HCT116 (cell line): ENCODE data around the gene ZNF367. TPM values are rescaled to one million over a fixed set of nuclear protein-coding genes. Genes with fewer than 3 reads are reported as not detected.

Experiments
- ATAC-seq: fragments of 200-7000 bp; cut with Tn5 transposase; 2 replicates; pipeline ENCODE4 v1.9.1; 2020; ENCODE audit warnings: mild to moderate bottlenecking, moderate library complexity
- BruUV-seq: library from RNA; stranded (reverse); fragments of 400-500 nt; replicated peaks from 2 replicates; lab custom pipeline; 2021; lab: Mats Ljungman, UMichigan
- CTCF ChIA-PET: fragments of 300-600 bp; sonication (Branson Sonifier 250); formaldehyde crosslinking; loops from one replicate; lab custom pipeline; 2021; ENCODE audit warnings: antibody characterized with exemption; lab: Charles Lee
- POLR2A ChIA-PET: fragments of 300-600, 350-600 bp; sonication (Branson Sonifier 250); formaldehyde crosslinking; loops from one replicate; lab custom pipeline; 2021; ENCODE audit warnings: antibody characterized with exemption; lab: Charles Lee
- RAD21 ChIA-PET, 2 experiments: fragments of 300-600 bp; sonication (Branson Sonifier 250); formaldehyde crosslinking; loops; one replicate each; lab custom pipeline; 2023; ENCODE audit warnings: low total read pairs in 2 of 2; ENCODE audit not compliant: uncharacterized antibody in 2 of 2, unreplicated experiment in 2 of 2, low non-redundant PET in 1 of 2; lab: Charles Lee
- DNase-seq: peaks from one replicate; pipeline ENCODE4 v3.0.0-alpha.2; 2010; ENCODE audit warnings: low read depth, low spot score
- H2AFZ ChIP-seq: fragments of 200-600 bp; shearing (Covaris generic), sonication (generic); 2 replicates; pipeline ENCODE4 v1.6.1; 2017; ENCODE audit warnings: low read depth, mixed run types, mixed read lengths, antibody characterized with exemption, low read length; ENCODE audit not compliant: poor library complexity, severe bottlenecking
- H3K27ac ChIP-seq: 2 replicates; pipeline ENCODE4 v1.5.1; 2012; ENCODE audit warnings: low read depth, low read length
- H3K27me3 ChIP-seq: fragments of 200-600 bp; sonication (generic); 2 replicates; pipeline ENCODE4 v1.6.1; 2016; ENCODE audit warnings: mixed run types, low read length, mixed read lengths; ENCODE audit not compliant: insufficient read depth
- H3K36me3 ChIP-seq, 2 experiments: fragments of 200-500 bp in 1 of 2; fragments of 200-600 bp in 1 of 2; sonication (Bioruptor generic) in 1 of 2; sonication (generic) in 1 of 2; 2 replicates each; pipeline versions ENCODE4 v1.5.1 to v1.6.1; 2014 to 2016; ENCODE audit warnings: low read length in 2 of 2, inconsistent platforms in 1 of 2, mixed read lengths in 1 of 2, mixed run types in 1 of 2; ENCODE audit not compliant: insufficient read depth in 2 of 2, control insufficient read depth in 1 of 2
- H3K4me1 ChIP-seq, 2 experiments: fragments of 200-600 bp in 1 of 2; sonication (generic) in 1 of 2; 2 replicates each; pipeline versions ENCODE4 v1.5.1 to v1.6.1; 2012 to 2017; ENCODE audit warnings: low read length in 2 of 2, inconsistent platforms in 1 of 2, mild to moderate bottlenecking in 1 of 2, mixed read lengths in 1 of 2, mixed run types in 1 of 2, moderate library complexity in 1 of 2; ENCODE audit not compliant: insufficient read depth in 2 of 2, control insufficient read depth in 1 of 2
- H3K4me2 ChIP-seq: fragments of 200-600 bp; sonication (generic); 2 replicates; pipeline ENCODE4 v1.6.1; 2017; ENCODE audit warnings: mixed run types, low read length, mixed read lengths
- H3K4me3 ChIP-seq, 2 experiments: fragments of 200-600 bp in 1 of 2; sonication (generic) in 1 of 2; replicated peaks in 1 of 2; 2 replicates each; pipeline ENCODE4 v1.5.1; 2011 to 2016; ENCODE audit warnings: low read length in 2 of 2, control low read depth in 1 of 2, low read depth in 1 of 2, mild to moderate bottlenecking in 1 of 2, mixed read lengths in 1 of 2, mixed run types in 1 of 2
- H3K79me2 ChIP-seq: fragments of 200-600 bp; sonication (generic); 2 replicates; pipeline ENCODE4 v1.6.1; 2017; ENCODE audit warnings: mild to moderate bottlenecking, mixed run types, low read length, moderate library complexity, mixed read lengths; ENCODE audit not compliant: insufficient read depth
- H3K9ac ChIP-seq: fragments of 200-600 bp; sonication (generic); 2 replicates; pipeline ENCODE4 v1.6.1; 2016; ENCODE audit warnings: low read length, mixed read lengths
- H3K9me2 ChIP-seq: fragments of 200-600 bp; sonication (generic), shearing (Covaris generic); 2 replicates; pipeline ENCODE4 v1.6.1; 2017; ENCODE audit warnings: mixed run types, mild to moderate bottlenecking, moderate library complexity; ENCODE audit not compliant: insufficient read depth
- H3K9me3 ChIP-seq, 2 experiments: fragments of 200-500 bp in 1 of 2; fragments of 200-600 bp in 1 of 2; sonication (Bioruptor generic) in 1 of 2; sonication (generic) in 1 of 2; 2 replicates each; pipeline ENCODE4 v1.6.1; 2014 to 2017; ENCODE audit warnings: low read length in 2 of 2, mixed read lengths in 2 of 2, inconsistent platforms in 1 of 2, low read depth in 1 of 2, mild to moderate bottlenecking in 1 of 2, mixed run types in 1 of 2, moderate library complexity in 1 of 2; ENCODE audit not compliant: control insufficient read depth in 1 of 2, insufficient read depth in 1 of 2
- H4K20me1 ChIP-seq: fragments of 200-600 bp; sonication (generic), shearing (Covaris generic); 2 replicates; pipeline ENCODE4 v1.6.1; 2017; ENCODE audit warnings: mixed run types, mild to moderate bottlenecking, moderate library complexity; ENCODE audit not compliant: insufficient read depth
- CBX3 ChIP-seq: IDR thresholded peaks from 2 replicates; pipeline ENCODE4 v1.6.1; 2012; ENCODE audit warnings: low read depth
- CEBPB ChIP-seq: IDR thresholded peaks from 2 replicates; pipeline ENCODE4 v1.6.1; 2012; ENCODE audit warnings: low read depth
- EGR1 ChIP-seq: IDR thresholded peaks from 2 replicates; pipeline ENCODE4 v1.6.1; 2012; ENCODE audit warnings: low read depth
- EZH2 ChIP-seq: fragments of 200-600 bp; sonication (generic); IDR thresholded peaks from 2 replicates; pipeline ENCODE4 v1.6.1; 2017; ENCODE audit warnings: antibody characterized with exemption, mixed run types
- POLR2AphosphoS5 ChIP-seq: IDR thresholded peaks from 2 replicates; pipeline ENCODE4 v1.6.1; 2011; ENCODE audit warnings: mild to moderate bottlenecking, low read depth, low read length, moderate library complexity
- SRF ChIP-seq: IDR thresholded peaks from 2 replicates; pipeline ENCODE4 v1.6.1; 2012; ENCODE audit warnings: low read depth
- ZNF274 ChIP-seq: fragments of 200-500 bp; sonication (Bioruptor generic); IDR thresholded peaks from 2 replicates; pipeline ENCODE4 v1.6.1; 2014; ENCODE audit warnings: mild to moderate bottlenecking, low read depth, low read length, inconsistent platforms
- intact Hi-C: fragments of 100-400 bp; cut with micrococcal nuclease; formaldehyde crosslinking; loops from 2 replicates; pipeline ENCODE4 v1.10.0; 2022
- total RNA-seq: library from RNA; stranded (reverse); gene quantifications from one replicate; pipeline ENCODE4 v1.2.1, GENCODE V29; 2021; ENCODE audit not compliant: unreplicated experiment
- TF ChIP-seq, protein P1 (sequence below): IDR thresholded peaks from 2 replicates; pipeline ENCODE4 v1.6.1; 2011; ENCODE audit warnings: mild to moderate bottlenecking, low read length, moderate library complexity; ENCODE audit not compliant: insufficient replicate concordance; ENCODE audit errors: extremely low read depth

The ZNF367 gene
- total RNA-seq, 1 experiment from 2014 or later: 18.1 TPM

DNA sequence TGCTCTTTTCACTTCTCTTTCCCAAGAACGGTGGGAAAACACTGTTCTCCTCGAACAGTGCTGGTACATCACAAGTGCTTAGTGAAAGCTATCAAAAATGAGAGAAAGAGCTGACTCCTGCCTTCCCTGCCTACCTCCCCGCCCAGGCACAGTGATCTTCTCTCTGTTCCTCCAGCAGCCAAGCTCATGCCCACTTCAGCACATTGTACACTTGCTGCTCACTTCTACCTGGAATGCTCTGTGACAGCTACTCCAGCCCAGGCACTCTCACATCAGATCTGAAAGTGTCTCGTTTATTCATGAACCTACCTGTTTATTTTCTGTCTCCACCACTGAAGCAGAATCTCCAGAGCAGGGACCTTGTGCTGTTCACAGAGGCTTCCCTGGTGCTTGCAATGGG is 36.5 kb downstream of the ZNF367 start:
- Histone ChIP-seq H3K9ac (no peak overlapping the region), H3K36me3 (peaks cover 0 to 2% of the 10 kb centered on the region in 2 experiments; a peak in 1 of 4 replicates), H3K27ac (no peak overlapping the region), H3K27me3 (no peaks in the 10 kb centered on the region), H3K4me2 (peak overlapping the region; percentile 95; the same call in 1 of the 2 replicates), H3K9me3 (no peaks in the 10 kb centered on the region), H3K4me3 (no peak overlapping the region), H3K9me2 (no peaks in the 10 kb centered on the region), H3K79me2 (peaks cover 36% of the 10 kb centered on the region), H4K20me1 (no peaks in the 10 kb centered on the region), H3K4me1 (peaks cover 43 to 63% of the 10 kb centered on the region in 2 experiments), H2AFZ (no peak overlapping the region)
- DNase-seq (no peak), ATAC-seq (no peak)
- ChIA-PET POLR2A (interaction anchor here (0.7 to 1.7 kb wide), 2 partner anchors 10 to 13 kb away, joined by 3 read pairs; no protein-coding TSS in a partner anchor), CTCF (no interaction called here), RAD21 (interaction anchor here in 1 of 2 experiments (1.5 kb wide), 1 partner anchor 54 kb away, joined by 4 read pairs; no protein-coding TSS in a partner anchor)
- intact Hi-C loops: loop anchor here (5.0 kb wide), 1 partner anchor 39 kb away; no protein-coding TSS in a partner anchor
- BruUV-seq: no TSS peak
- TF ChIP-seq CEBPB (no peak), SRF (no peak), EZH2 (no peak), POLR2AphosphoS5 (no peak), EGR1 (no peak), CBX3 (no peak), ZNF274 (no peak)
- TF ChIP-seq, protein P1, sequence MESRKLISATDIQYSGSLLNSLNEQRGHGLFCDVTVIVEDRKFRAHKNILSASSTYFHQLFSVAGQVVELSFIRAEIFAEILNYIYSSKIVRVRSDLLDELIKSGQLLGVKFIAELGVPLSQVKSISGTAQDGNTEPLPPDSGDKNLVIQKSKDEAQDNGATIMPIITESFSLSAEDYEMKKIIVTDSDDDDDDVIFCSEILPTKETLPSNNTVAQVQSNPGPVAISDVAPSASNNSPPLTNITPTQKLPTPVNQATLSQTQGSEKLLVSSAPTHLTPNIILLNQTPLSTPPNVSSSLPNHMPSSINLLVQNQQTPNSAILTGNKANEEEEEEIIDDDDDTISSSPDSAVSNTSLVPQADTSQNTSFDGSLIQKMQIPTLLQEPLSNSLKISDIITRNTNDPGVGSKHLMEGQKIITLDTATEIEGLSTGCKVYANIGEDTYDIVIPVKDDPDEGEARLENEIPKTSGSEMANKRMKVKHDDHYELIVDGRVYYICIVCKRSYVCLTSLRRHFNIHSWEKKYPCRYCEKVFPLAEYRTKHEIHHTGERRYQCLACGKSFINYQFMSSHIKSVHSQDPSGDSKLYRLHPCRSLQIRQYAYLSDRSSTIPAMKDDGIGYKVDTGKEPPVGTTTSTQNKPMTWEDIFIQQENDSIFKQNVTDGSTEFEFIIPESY: no peak
